Measurements from ENCODE around the gene AP3D1.

Gene AP3D1

DNA sequence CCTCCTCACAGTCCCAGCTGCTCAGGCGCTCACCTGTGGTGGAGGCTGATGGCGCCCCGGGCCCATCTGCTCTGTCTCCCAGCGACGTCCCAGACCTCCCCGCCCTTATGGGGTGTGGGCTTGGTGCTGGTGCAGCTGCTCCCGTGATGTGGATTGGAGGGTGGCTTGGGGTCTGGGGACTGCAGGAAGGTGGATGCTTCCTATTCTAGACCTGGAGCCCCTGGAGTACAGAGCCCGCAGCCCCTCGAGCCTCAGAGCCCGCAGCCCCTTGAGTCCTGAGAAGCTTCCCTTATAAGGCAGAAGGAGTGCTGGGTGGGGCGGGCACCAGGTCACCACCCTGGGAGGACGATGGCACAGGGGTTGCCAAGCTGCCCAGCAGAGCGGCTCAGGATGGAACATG is 44.0 kb upstream of the AP3D1 start:
- Histone ChIP-seq H3K14ac (ENCODE audit: low read length in 2 of 2) (no peak overlapping the region), H3K4me2 (ENCODE audit: low read length, poor library complexity, severe bottlenecking) (no peak overlapping the region), H2BK5ac (ENCODE audit: low read depth, low read length, poor library complexity, severe bottlenecking) (no peak overlapping the region), H3K4ac (ENCODE audit: low read depth in 1 of 2, low read length in 2 of 2) (no peak overlapping the region), H2AFZ (ENCODE audit: low read depth, low read length) (no peak overlapping the region), H3K27me3 (ENCODE audit: control insufficient read depth in 1 of 2, insufficient read depth in 1 of 2, low read length in 2 of 2) (no peaks in the 10 kb centered on the region), H3K9ac (ENCODE audit: low read length) (no peak overlapping the region), H2BK120ac (ENCODE audit: low read depth, low read length) (no peak overlapping the region), H3K27ac (ENCODE audit: low read length, poor library complexity, severe bottlenecking) (no peak overlapping the region), H3K4me1 (ENCODE audit: control insufficient read depth, insufficient read depth, low read depth, low read length) (peaks cover 21% of the 10 kb centered on the region), H2BK15ac (ENCODE audit: low read depth, poor library complexity, severe bottlenecking) (no peak overlapping the region), H4K91ac (ENCODE audit: low read length) (no peak overlapping the region), H4K8ac (ENCODE audit: low read length) (no peak overlapping the region), H2AK5ac (ENCODE audit: low read length, severe bottlenecking) (no peak overlapping the region), H3K18ac (ENCODE audit: low read depth in 1 of 2, low read length in 2 of 2) (no peak overlapping the region), H3K36me3 (ENCODE audit: control insufficient read depth in 1 of 2, insufficient read depth in 2 of 2, low read depth in 1 of 2, low read length in 2 of 2) (peaks cover 86 to 98% of the 10 kb centered on the region in 2 experiments), H3K79me1 (replicated peaks; ENCODE audit: low read length, poor library complexity, severe bottlenecking) (peaks cover 47% of the 10 kb centered on the region), H2BK12ac (ENCODE audit: low read length in 2 of 2) (no peak overlapping the region), H3K23ac (ENCODE audit: low read length in 2 of 2) (no peak overlapping the region), H3K4me3 (ENCODE audit: insufficient read depth in 1 of 2, low read depth in 1 of 2, low read length in 2 of 2) (no peak overlapping the region), H3K9me3 (ENCODE audit: control insufficient read depth, low read length) (no peaks in the 10 kb centered on the region)
- 97% methylated on average over 13 of the region's 13 CpGs for WGBS
- DNase-seq, result no peak

- no peak overlapping the region for H3K27ac ChIP-seq (ENCODE audit: low read length, poor library complexity, severe bottlenecking)
- no peak overlapping the region for H3K18ac ChIP-seq (ENCODE audit: low read depth in 1 of 2, low read length in 2 of 2)
- peaks cover 21% of the 10 kb centered on the region for H3K4me1 ChIP-seq (ENCODE audit: control insufficient read depth, insufficient read depth, low read depth, low read length)
- H2BK12ac ChIP-seq (ENCODE audit: low read length in 2 of 2), result no peak overlapping the region
- no peak overlapping the region for H3K14ac ChIP-seq (ENCODE audit: low read length in 2 of 2)
- peaks cover 88 to 98% of the 10 kb centered on the region in 2 experiments for H3K36me3 ChIP-seq (ENCODE audit: control insufficient read depth in 1 of 2, insufficient read depth in 2 of 2, low read depth in 1 of 2, low read length in 2 of 2)
- H3K23ac ChIP-seq (ENCODE audit: low read length in 2 of 2), result no peak overlapping the region
- H3K4me3 ChIP-seq (ENCODE audit: insufficient read depth in 1 of 2, low read depth in 1 of 2, low read length in 2 of 2), result no peak overlapping the region
- H3K4me2 ChIP-seq (ENCODE audit: low read length, poor library complexity, severe bottlenecking), result no peak overlapping the region
- no peaks in the 10 kb centered on the region for H3K27me3 ChIP-seq (ENCODE audit: control insufficient read depth in 1 of 2, insufficient read depth in 1 of 2, low read length in 2 of 2)
- no peak overlapping the region for H3K4ac ChIP-seq (ENCODE audit: low read depth in 1 of 2, low read length in 2 of 2)
- H3K9me3 ChIP-seq (ENCODE audit: control insufficient read depth, low read length), result no peaks in the 10 kb centered on the region
- no peak for DNase-seq
- H2BK15ac ChIP-seq (ENCODE audit: low read depth, poor library complexity, severe bottlenecking), result no peak overlapping the region
- H3K79me1 ChIP-seq (replicated peaks; ENCODE audit: low read length, poor library complexity, severe bottlenecking), result peaks cover 50% of the 10 kb centered on the region
- no peak overlapping the region for H2AK5ac ChIP-seq (ENCODE audit: low read length, severe bottlenecking)
- no peak overlapping the region for H4K8ac ChIP-seq (ENCODE audit: low read length)
- H2AFZ ChIP-seq (ENCODE audit: low read depth, low read length), result no peak overlapping the region
- H4K91ac ChIP-seq (ENCODE audit: low read length), result no peak overlapping the region
- H2BK5ac ChIP-seq (ENCODE audit: low read depth, low read length, poor library complexity, severe bottlenecking), result no peak overlapping the region
- WGBS, result 98% methylated on average over 25 of the region's 25 CpGs
- no peak overlapping the region for H3K9ac ChIP-seq (ENCODE audit: low read length)
- no peak overlapping the region for H2BK120ac ChIP-seq (ENCODE audit: low read depth, low read length)
These were observed 43.2 kb upstream of the AP3D1 start for GRCh38 chr19:2194513-2195078.

DNA sequence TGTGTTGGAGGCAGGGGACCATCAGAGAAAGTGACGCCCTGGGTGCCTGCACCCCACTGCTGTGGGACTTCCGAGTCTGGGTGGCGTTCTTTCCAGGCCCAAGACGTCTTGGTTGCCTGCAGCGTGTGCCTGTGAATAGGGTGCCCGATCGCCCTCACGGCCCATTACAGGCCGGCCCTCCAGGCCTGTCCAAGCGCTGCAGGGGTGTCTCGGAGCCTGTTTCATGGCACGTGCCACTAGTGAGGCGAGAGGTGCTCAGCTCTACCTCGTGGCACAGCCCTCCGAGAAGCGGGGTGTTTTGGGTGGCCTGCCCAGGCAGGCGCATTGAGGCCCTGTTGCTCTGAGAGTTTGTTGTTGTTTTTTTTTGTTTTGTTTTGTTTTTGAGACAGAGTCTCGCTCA is 42.4 kb upstream of the AP3D1 start:
- Histone ChIP-seq H2BK5ac (ENCODE audit: low read depth, low read length, poor library complexity, severe bottlenecking) (no peak overlapping the region), H2AK5ac (ENCODE audit: low read length, severe bottlenecking) (no peak overlapping the region), H2AFZ (ENCODE audit: low read depth, low read length) (no peak overlapping the region), H3K27me3 (ENCODE audit: control insufficient read depth in 1 of 2, insufficient read depth in 1 of 2, low read length in 2 of 2) (no peaks in the 10 kb centered on the region), H3K9ac (ENCODE audit: low read length) (no peak overlapping the region), H3K23ac (ENCODE audit: low read length in 2 of 2) (no peak overlapping the region), H3K14ac (ENCODE audit: low read length in 2 of 2) (no peak overlapping the region), H3K9me3 (ENCODE audit: control insufficient read depth, low read length) (no peaks in the 10 kb centered on the region), H3K36me3 (ENCODE audit: control insufficient read depth in 1 of 2, insufficient read depth in 2 of 2, low read depth in 1 of 2, low read length in 2 of 2) (peaks cover 93 to 99% of the 10 kb centered on the region in 2 experiments), H3K4me3 (ENCODE audit: insufficient read depth in 1 of 2, low read depth in 1 of 2, low read length in 2 of 2) (no peak overlapping the region), H3K4me1 (ENCODE audit: control insufficient read depth, insufficient read depth, low read depth, low read length) (peaks cover 20% of the 10 kb centered on the region), H3K79me1 (replicated peaks; ENCODE audit: low read length, poor library complexity, severe bottlenecking) (peaks cover 56% of the 10 kb centered on the region), H2BK12ac (ENCODE audit: low read length in 2 of 2) (no peak overlapping the region), H4K91ac (ENCODE audit: low read length) (no peak overlapping the region), H2BK120ac (ENCODE audit: low read depth, low read length) (no peak overlapping the region), H3K18ac (ENCODE audit: low read depth in 1 of 2, low read length in 2 of 2) (no peak overlapping the region), H3K4ac (ENCODE audit: low read depth in 1 of 2, low read length in 2 of 2) (no peak overlapping the region), H2BK15ac (ENCODE audit: low read depth, poor library complexity, severe bottlenecking) (no peak overlapping the region), H4K8ac (ENCODE audit: low read length) (no peak overlapping the region), H3K27ac (ENCODE audit: low read length, poor library complexity, severe bottlenecking) (no peak overlapping the region), H3K4me2 (ENCODE audit: low read length, poor library complexity, severe bottlenecking) (no peak overlapping the region)
- DNase-seq, result no peak
- 98% methylated on average over 17 of the region's 18 CpGs for WGBS

DNA sequence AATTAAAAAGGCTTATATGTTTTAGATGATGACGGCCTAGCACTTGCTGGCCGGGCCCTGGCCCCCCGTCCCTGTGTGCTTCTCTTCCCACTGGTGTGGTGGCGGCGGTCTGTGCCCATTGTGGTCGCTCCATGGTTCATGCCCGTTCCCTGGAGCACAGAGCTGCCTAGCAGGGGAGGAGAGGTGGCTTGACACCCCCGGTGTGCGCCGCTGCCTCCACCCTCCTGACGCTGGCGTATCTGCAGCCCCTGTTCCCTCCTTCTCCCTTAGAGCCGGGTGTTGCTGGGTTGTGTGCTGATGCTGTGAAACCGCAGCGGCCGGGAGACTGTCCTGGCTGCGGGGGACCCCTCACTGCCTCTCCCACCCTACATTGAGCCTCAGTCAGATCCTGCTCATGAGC is 41.5 kb upstream of the AP3D1 start:
- Histone ChIP-seq H3K27me3 (ENCODE audit: control insufficient read depth in 1 of 2, insufficient read depth in 1 of 2, low read length in 2 of 2) (no peaks in the 10 kb centered on the region), H3K4me1 (ENCODE audit: control insufficient read depth, insufficient read depth, low read depth, low read length) (peaks cover 17% of the 10 kb centered on the region), H3K4me3 (ENCODE audit: insufficient read depth in 1 of 2, low read depth in 1 of 2, low read length in 2 of 2) (no peak overlapping the region), H2BK12ac (ENCODE audit: low read length in 2 of 2) (no peak overlapping the region), H2AK5ac (ENCODE audit: low read length, severe bottlenecking) (no peak overlapping the region), H3K9ac (ENCODE audit: low read length) (no peak overlapping the region), H3K27ac (ENCODE audit: low read length, poor library complexity, severe bottlenecking) (no peak overlapping the region), H3K9me3 (ENCODE audit: control insufficient read depth, low read length) (no peaks in the 10 kb centered on the region), H4K8ac (ENCODE audit: low read length) (no peak overlapping the region), H2BK5ac (ENCODE audit: low read depth, low read length, poor library complexity, severe bottlenecking) (no peak overlapping the region), H3K79me1 (replicated peaks; ENCODE audit: low read length, poor library complexity, severe bottlenecking) (peaks cover 60% of the 10 kb centered on the region), H3K4me2 (ENCODE audit: low read length, poor library complexity, severe bottlenecking) (no peak overlapping the region), H2AFZ (ENCODE audit: low read depth, low read length) (no peak overlapping the region), H2BK15ac (ENCODE audit: low read depth, poor library complexity, severe bottlenecking) (no peak overlapping the region), H3K23ac (ENCODE audit: low read length in 2 of 2) (no peak overlapping the region), H4K91ac (ENCODE audit: low read length) (no peak overlapping the region), H3K14ac (ENCODE audit: low read length in 2 of 2) (no peak overlapping the region), H3K18ac (ENCODE audit: low read depth in 1 of 2, low read length in 2 of 2) (no peak overlapping the region), H3K4ac (ENCODE audit: low read depth in 1 of 2, low read length in 2 of 2) (no peak overlapping the region), H2BK120ac (ENCODE audit: low read depth, low read length) (no peak overlapping the region), H3K36me3 (ENCODE audit: control insufficient read depth in 1 of 2, insufficient read depth in 2 of 2, low read depth in 1 of 2, low read length in 2 of 2) (peaks cover 92 to 98% of the 10 kb centered on the region in 2 experiments)
- WGBS, result 97% methylated on average over 16 of the region's 17 CpGs
- no peak for DNase-seq
